Measurements from ENCODE around the gene DNALI1.

DNA sequence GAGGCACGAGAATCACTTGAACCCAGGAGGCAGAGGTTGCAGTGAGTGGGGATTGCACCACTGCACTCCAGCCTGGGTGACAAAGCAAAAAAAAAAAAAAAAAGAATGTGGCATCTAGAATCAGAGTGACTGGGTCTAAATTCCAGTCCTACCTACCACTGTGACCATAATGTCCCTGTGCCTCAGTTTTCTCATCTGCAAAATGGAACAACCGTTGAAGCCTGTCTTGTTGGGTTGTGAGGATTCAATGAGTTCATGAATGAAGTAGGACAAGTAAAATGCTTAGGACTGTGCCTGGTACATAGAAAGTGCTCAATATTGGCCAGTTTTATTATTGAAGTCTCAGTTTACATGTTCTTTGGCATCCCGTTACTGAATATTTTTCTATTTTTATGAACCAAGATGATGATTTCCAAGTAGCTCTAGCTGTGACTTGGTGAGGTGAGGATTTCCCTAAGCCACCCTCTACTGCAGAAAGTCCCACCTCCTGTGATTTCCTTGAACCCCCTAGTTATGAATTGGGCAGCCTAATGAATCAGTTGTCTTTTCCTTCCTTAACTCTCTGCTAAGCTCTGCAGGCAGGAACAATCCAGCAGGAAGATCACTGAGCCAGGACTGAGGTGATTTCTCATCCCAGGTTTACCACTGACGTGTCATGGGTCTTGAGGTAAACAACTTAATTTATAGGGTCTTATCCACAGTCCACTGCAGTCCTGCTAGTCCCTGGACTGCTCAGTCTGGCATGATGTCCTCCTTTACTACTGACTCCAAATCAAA lies 23.2 kb upstream of the DNALI1 start:
- TF ChIP-seq, protein P1, sequence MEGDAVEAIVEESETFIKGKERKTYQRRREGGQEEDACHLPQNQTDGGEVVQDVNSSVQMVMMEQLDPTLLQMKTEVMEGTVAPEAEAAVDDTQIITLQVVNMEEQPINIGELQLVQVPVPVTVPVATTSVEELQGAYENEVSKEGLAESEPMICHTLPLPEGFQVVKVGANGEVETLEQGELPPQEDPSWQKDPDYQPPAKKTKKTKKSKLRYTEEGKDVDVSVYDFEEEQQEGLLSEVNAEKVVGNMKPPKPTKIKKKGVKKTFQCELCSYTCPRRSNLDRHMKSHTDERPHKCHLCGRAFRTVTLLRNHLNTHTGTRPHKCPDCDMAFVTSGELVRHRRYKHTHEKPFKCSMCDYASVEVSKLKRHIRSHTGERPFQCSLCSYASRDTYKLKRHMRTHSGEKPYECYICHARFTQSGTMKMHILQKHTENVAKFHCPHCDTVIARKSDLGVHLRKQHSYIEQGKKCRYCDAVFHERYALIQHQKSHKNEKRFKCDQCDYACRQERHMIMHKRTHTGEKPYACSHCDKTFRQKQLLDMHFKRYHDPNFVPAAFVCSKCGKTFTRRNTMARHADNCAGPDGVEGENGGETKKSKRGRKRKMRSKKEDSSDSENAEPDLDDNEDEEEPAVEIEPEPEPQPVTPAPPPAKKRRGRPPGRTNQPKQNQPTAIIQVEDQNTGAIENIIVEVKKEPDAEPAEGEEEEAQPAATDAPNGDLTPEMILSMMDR (IDR thresholded peaks at IDR 0.05) = no peak
- TF ChIP-seq POLR2AphosphoS5 (IDR thresholded peaks at IDR 0.05) (no peak), POLR2A (IDR thresholded peaks at IDR 0.05; ENCODE audit: low read depth) (no peak), EP300 (IDR thresholded peaks at IDR 0.05) (no peak)

Data from esophagus muscularis mucosa (tissue), 4 donors.